H1 (cell line): ENCODE results near the gene NFXL1. TPM values are rescaled to one million over a fixed set of nuclear protein-coding genes. Genes with fewer than 3 reads are reported as not detected.

ENCODE experiments used
- CTCF ChIA-PET: fragments of 300-600 bp; sonication (Branson Sonifier 250); formaldehyde crosslinking; loops from one replicate; lab custom pipeline; 2021; ENCODE audit not compliant: partially characterized antibody; lab: Charles Lee
- POLR2A ChIA-PET: fragments of 300-600 bp; sonication (Branson Sonifier 250); formaldehyde crosslinking; loops from one replicate; lab custom pipeline; 2021; ENCODE audit warnings: inconsistent platforms; ENCODE audit not compliant: partially characterized antibody; lab: Charles Lee
- DNase-seq, 2 experiments: peaks; one replicate each; pipeline versions ENCODE4 v3.0.0 to v3.0.0-alpha.2; 2010 to 2022; ENCODE audit warnings: low spot score in 2 of 2, low read depth in 1 of 2, mixed read lengths in 1 of 2
- FAIRE-seq: peaks from 2 replicates; lab custom pipeline; 2011; peaks lifted over from hg19 to GRCh38; lab: Jason Lieb, UNC
- H2AFZ ChIP-seq: 2 replicates; pipeline ENCODE4 v1.8.1; 2012; ENCODE audit warnings: low read length, inconsistent platforms
- H2AK5ac ChIP-seq: 2 replicates; pipeline ENCODE4 v1.6.1; 2013; ENCODE audit warnings: low read depth, low read length
- H2BK120ac ChIP-seq: replicated peaks from 2 replicates; pipeline ENCODE3; 2013; ENCODE audit warnings: low read depth, low read length, inconsistent platforms
- H2BK12ac ChIP-seq: 2 replicates; pipeline ENCODE4 v1.6.1; 2013; ENCODE audit warnings: low read depth, low read length
- H2BK15ac ChIP-seq: 2 replicates; pipeline ENCODE4 v1.6.1; 2013; ENCODE audit warnings: low read length
- H2BK20ac ChIP-seq: 2 replicates; pipeline ENCODE4 v1.6.1; 2013; ENCODE audit warnings: low read length
- H2BK5ac ChIP-seq: 2 replicates; pipeline ENCODE4 v1.6.1; 2013; ENCODE audit warnings: low read depth, low read length
- H3K14ac ChIP-seq: 2 replicates; pipeline ENCODE4 v1.6.1; 2013; ENCODE audit warnings: inconsistent platforms; ENCODE audit not compliant: insufficient read length
- H3K18ac ChIP-seq: 2 replicates; pipeline ENCODE4 v1.6.1; 2013; ENCODE audit warnings: low read length; ENCODE audit errors: extremely low read depth
- H3K23ac ChIP-seq: 2 replicates; pipeline ENCODE4 v1.6.1; 2013; ENCODE audit warnings: inconsistent platforms; ENCODE audit not compliant: insufficient read length
- H3K23me2 ChIP-seq: 2 replicates; pipeline ENCODE4 v1.6.1; 2013; ENCODE audit warnings: low read depth, low read length
- H3K27ac ChIP-seq: 2 replicates; pipeline ENCODE4 v1.6.1; 2011; ENCODE audit warnings: low read depth, low read length, inconsistent platforms
- H3K27me3 ChIP-seq, 4 experiments: replicated peaks in 1 of 4; 1 replicate in 1 of 4; 2 replicates in 3 of 4; pipeline versions ENCODE4 v1.6.1 to v1.8.1; 2011 to 2013; ENCODE audit warnings: low read length in 3 of 4, mild to moderate bottlenecking in 3 of 4, inconsistent platforms in 2 of 4, mixed read lengths in 2 of 4, moderate library complexity in 1 of 4; ENCODE audit not compliant: control insufficient read depth in 3 of 4, insufficient read depth in 3 of 4; ENCODE audit errors: extremely low read depth in 1 of 4
- H3K36me3 ChIP-seq, 4 experiments: 2 replicates each; pipeline versions ENCODE4 v1.6.1 to v1.8.1; 2011 to 2013; ENCODE audit warnings: mild to moderate bottlenecking in 4 of 4, low read length in 3 of 4, moderate library complexity in 2 of 4, control low read depth in 1 of 4, inconsistent platforms in 1 of 4; ENCODE audit not compliant: insufficient read depth in 4 of 4, control insufficient read depth in 2 of 4
- H3K4ac ChIP-seq: replicated peaks from 2 replicates; pipeline ENCODE3; 2013; ENCODE audit warnings: low read length, low read depth, mixed read lengths, inconsistent platforms; ENCODE audit not compliant: insufficient read length
- H3K4me1 ChIP-seq, 4 experiments: replicated peaks in 1 of 4; 1 replicate in 1 of 4; 2 replicates in 3 of 4; pipeline versions ENCODE4 v1.6.1 to v1.8.1; 2011 to 2013; ENCODE audit warnings: low read length in 3 of 4, inconsistent platforms in 2 of 4, mixed read lengths in 1 of 4; ENCODE audit not compliant: insufficient read depth in 4 of 4, control insufficient read depth in 3 of 4
- H3K4me2 ChIP-seq, 2 experiments: 2 replicates each; pipeline versions ENCODE4 v1.6.1 to v1.8.1; 2011 to 2013; ENCODE audit warnings: low read depth in 2 of 2, low read length in 2 of 2, control low read depth in 1 of 2, inconsistent platforms in 1 of 2, mild to moderate bottlenecking in 1 of 2; ENCODE audit not compliant: insufficient read depth in 1 of 2
- H3K4me3 ChIP-seq, 4 experiments: fragments of 200-600, 300-600 bp in 1 of 4; sonication (generic), shearing (Covaris generic), sonication (Bioruptor Twin) in 1 of 4; 2 replicates each; pipeline versions ENCODE4 v1.5.1 to v1.8.1; 2011 to 2016; ENCODE audit warnings: low read length in 4 of 4, low read depth in 3 of 4, control low read depth in 2 of 4, inconsistent platforms in 2 of 4, mild to moderate bottlenecking in 2 of 4, mixed read lengths in 1 of 4, moderate library complexity in 1 of 4; ENCODE audit not compliant: insufficient read depth in 2 of 4; ENCODE audit errors: extremely low read depth in 1 of 4
- H3K56ac ChIP-seq: replicated peaks from 2 replicates; pipeline ENCODE3; 2013; ENCODE audit warnings: low read depth, mild to moderate bottlenecking, mixed read lengths, low read length, inconsistent platforms; ENCODE audit not compliant: insufficient read length
- H3K79me1 ChIP-seq: 2 replicates; pipeline ENCODE4 v1.6.1; 2013; ENCODE audit warnings: low read depth, low read length, control low read depth
- H3K79me2 ChIP-seq, 2 experiments: 2 replicates each; pipeline versions ENCODE4 v1.6.1 to v1.8.1; 2012 to 2013; ENCODE audit warnings: low read length in 2 of 2, mild to moderate bottlenecking in 2 of 2, inconsistent platforms in 1 of 2; ENCODE audit not compliant: insufficient read depth in 2 of 2, control insufficient read depth in 1 of 2
- H3K9ac ChIP-seq, 4 experiments: replicated peaks in 1 of 4; 1 replicate in 1 of 4; 2 replicates in 3 of 4; pipeline versions ENCODE4 v1.6.1 to v1.8.1; 2011 to 2013; ENCODE audit warnings: low read depth in 3 of 4, low read length in 3 of 4, control low read depth in 2 of 4, mild to moderate bottlenecking in 2 of 4, moderate library complexity in 2 of 4, inconsistent platforms in 1 of 4; ENCODE audit errors: extremely low read depth in 1 of 4
- H3K9me3 ChIP-seq, 2 experiments: 2 replicates each; pipeline versions ENCODE4 v1.6.1 to v1.8.1; 2012 to 2013; ENCODE audit warnings: mild to moderate bottlenecking in 2 of 2, moderate library complexity in 2 of 2, control low read depth in 1 of 2, inconsistent platforms in 1 of 2, low read depth in 1 of 2, low read length in 1 of 2, mixed read lengths in 1 of 2; ENCODE audit not compliant: insufficient read depth in 2 of 2
- H4K20me1 ChIP-seq, 2 experiments: replicated peaks in 1 of 2; 2 replicates each; pipeline versions ENCODE3 to v1.8.1; 2011 to 2013; ENCODE audit warnings: inconsistent platforms in 2 of 2, low read length in 2 of 2, mild to moderate bottlenecking in 1 of 2; ENCODE audit not compliant: insufficient read depth in 2 of 2, control insufficient read depth in 1 of 2
- H4K5ac ChIP-seq: 2 replicates; pipeline ENCODE4 v1.6.1; 2013; ENCODE audit warnings: low read length, low read depth, mixed read lengths, inconsistent platforms; ENCODE audit not compliant: insufficient read length
- H4K8ac ChIP-seq: 2 replicates; pipeline ENCODE4 v1.8.0; 2013; ENCODE audit warnings: mild to moderate bottlenecking, moderate library complexity, low read length, inconsistent platforms; ENCODE audit not compliant: insufficient read depth; ENCODE audit errors: extremely low read depth
- H4K91ac ChIP-seq: replicated peaks from 2 replicates; pipeline ENCODE3; 2013; ENCODE audit warnings: low read length, mixed read lengths, inconsistent platforms; ENCODE audit not compliant: insufficient read length
- ASH2L ChIP-seq: fragments of 200-600, 300-600 bp; sonication (generic); IDR thresholded peaks from one replicate; pipeline ENCODE4 v1.7.1; 2017; ENCODE audit warnings: low read length
- BACH1 ChIP-seq: IDR thresholded peaks from 2 replicates; pipeline ENCODE4 v1.6.1; 2012; ENCODE audit warnings: low read length, improper control_type of control experiment
- CTBP2 ChIP-seq: IDR thresholded peaks from 2 replicates; pipeline ENCODE4 v1.7.0; 2011; ENCODE audit warnings: borderline replicate concordance, mild to moderate bottlenecking, moderate library complexity, mixed read lengths, low read length; ENCODE audit not compliant: insufficient read depth, insufficient read length
- JUND ChIP-seq: IDR thresholded peaks from 2 replicates; pipeline ENCODE4 v1.6.1; 2011; ENCODE audit warnings: mild to moderate bottlenecking, improper control_type of control experiment, low read length
- MAFK ChIP-seq: IDR thresholded peaks from 2 replicates; pipeline ENCODE4 v1.6.1; 2012; ENCODE audit warnings: low read depth, mild to moderate bottlenecking, improper control_type of control experiment, low read length
- POLR2A ChIP-seq, 2 experiments: IDR thresholded peaks; 1 replicate in 1 of 2; 2 replicates in 1 of 2; pipeline ENCODE4 v1.6.1; 2011; ENCODE audit warnings: low read depth in 2 of 2, low read length in 2 of 2, mild to moderate bottlenecking in 2 of 2; ENCODE audit errors: control extremely low read depth in 1 of 2
- POLR2AphosphoS5 ChIP-seq: IDR thresholded peaks from 2 replicates; pipeline ENCODE4 v1.6.1; 2011; ENCODE audit warnings: low read depth, low read length
- RFX5 ChIP-seq: IDR thresholded peaks from 2 replicates; pipeline ENCODE4 v1.6.1; 2011; ENCODE audit warnings: low read depth, low read length, improper control_type of control experiment, borderline replicate concordance
- SP2 ChIP-seq: IDR thresholded peaks from 2 replicates; pipeline ENCODE4 v1.6.1; 2012; ENCODE audit warnings: mild to moderate bottlenecking, low read length, inconsistent platforms
- TAF7 ChIP-seq: optimal IDR thresholded peaks from 2 replicates; pipeline ENCODE3; 2011; ENCODE audit warnings: low read depth, mild to moderate bottlenecking, inconsistent platforms, low read length, moderate library complexity, borderline replicate concordance
- YY1 ChIP-seq: IDR thresholded peaks from 2 replicates; pipeline ENCODE4 v1.6.1; 2011; ENCODE audit warnings: low read depth, mild to moderate bottlenecking, low read length
- WGBS, 2 experiments: shearing (Covaris generic) in 1 of 2; methylation state at CpG; one replicate each; pipeline versions ENCODE4 v1.1.6 to v1.1.7; 2013 to 2015; ENCODE audit warnings: low lambda C conversion rate in 2 of 2, mixed read lengths in 2 of 2, inconsistent platforms in 1 of 2, low coverage in 1 of 2, missing lambda C conversion rate in 1 of 2; ENCODE audit not compliant: insufficient replicate concordance in 2 of 2, insufficient coverage in 1 of 2, insufficient read length in 1 of 2; ENCODE audit errors: extremely low coverage in 1 of 2, missing lambda C conversion rate in 1 of 2; 5-methylcytosine and 5-hydroxymethylcytosine counted together
- polyA plus RNA-seq, 7 experiments: library from polyadenylated mRNA; depleted of rRNA in 3 of 7; stranded (reverse) in 5 of 7; unstranded in 2 of 7; fragments of >200 nt in 5 of 7; fragments of 200-250 nt in 2 of 7; gene quantifications; 1 replicate in 5 of 7; 2 replicates in 1 of 7; 4 replicates in 1 of 7; pipeline versions ENCODE4 v1.2.1 to v1.2.3, GENCODE V29; 2011 to 2013; ENCODE audit warnings: missing spikeins in 2 of 7, mixed read lengths in 2 of 7
- total RNA-seq: library from RNA; stranded (reverse); fragmentation: NEBNext Ultra II Directional; extraction: Animal tissue kit (Norgen Biotek cat#: 25700); gene quantifications from 2 replicates; pipeline ENCODE4 v1.2.1, GENCODE V29; 2021
- TF ChIP-seq, protein P1 (sequence below): IDR thresholded peaks from 2 replicates; pipeline ENCODE4 v1.6.1; 2011; ENCODE audit warnings: low read length, improper control_type of control experiment

Gene NFXL1
- total and polyA plus RNA-seq, 2 of the 8 experiments (the other 6 are each of a cell fraction or from before 2014, with no cell fraction given): 10.0 to 29.5 TPM

- Histone ChIP-seq H3K56ac (no peak overlapping the region), H3K27ac (no peak overlapping the region), H2AK5ac (no peak overlapping the region), H3K4me2 (no peak overlapping the region), H2AFZ (no peak overlapping the region), H3K9me3 (no peaks in the 10 kb centered on the region), H3K4me1 (no peaks in the 10 kb centered on the region), H3K27me3 (no peaks in the 10 kb centered on the region), H2BK5ac (no peak overlapping the region), H2BK120ac (no peak overlapping the region), H3K18ac (no peak overlapping the region), H4K8ac (no peak overlapping the region), H2BK20ac (no peak overlapping the region), H2BK15ac (no peak overlapping the region), H3K79me2 (no peaks in the 10 kb centered on the region; a peak in 1 of 4 replicates), H3K4me3 (no peak overlapping the region), H3K14ac (no peak overlapping the region), H4K20me1 (no peaks in the 10 kb centered on the region), H3K36me3 (peaks cover 0 to 50% (median 7%) of the 10 kb centered on the region in 4 experiments; a peak in 7 of 8 replicates), H4K5ac (no peak overlapping the region), H3K9ac (no peak overlapping the region), H3K23me2 (no peaks in the 10 kb centered on the region), H3K4ac (no peak overlapping the region), H4K91ac (no peak overlapping the region), H3K23ac (no peak overlapping the region), H3K79me1 (no peaks in the 10 kb centered on the region), H2BK12ac (no peak overlapping the region)
- ChIA-PET POLR2A (no interaction called here), CTCF (interaction anchor here (0.8 to 1.6 kb wide), 4 partner anchors 11 to 146 kb away, joined by 3 to 8 read pairs (median 5); no protein-coding TSS in a partner anchor)
- 92% methylated on average over 1 of the region's 1 CpG; no CpG with 5 or more reads in 1 of the 2 experiments for WGBS, 2 experiments
- FAIRE-seq (no peak), DNase-seq (no peak)
- TF ChIP-seq JUND (no peak), TAF7 (no peak), POLR2A (IDR thresholded peaks at IDR 0.05; ENCODE audit: control extremely low read depth in 1 of 2, low read depth in 2 of 2, low read length in 2 of 2) (no peak), ASH2L (no peak), YY1 (no peak), CTBP2 (no peak), SP2 (no peak), BACH1 (no peak), RFX5 (no peak), POLR2AphosphoS5 (no peak), MAFK (no peak)
- TF ChIP-seq, protein P1, sequence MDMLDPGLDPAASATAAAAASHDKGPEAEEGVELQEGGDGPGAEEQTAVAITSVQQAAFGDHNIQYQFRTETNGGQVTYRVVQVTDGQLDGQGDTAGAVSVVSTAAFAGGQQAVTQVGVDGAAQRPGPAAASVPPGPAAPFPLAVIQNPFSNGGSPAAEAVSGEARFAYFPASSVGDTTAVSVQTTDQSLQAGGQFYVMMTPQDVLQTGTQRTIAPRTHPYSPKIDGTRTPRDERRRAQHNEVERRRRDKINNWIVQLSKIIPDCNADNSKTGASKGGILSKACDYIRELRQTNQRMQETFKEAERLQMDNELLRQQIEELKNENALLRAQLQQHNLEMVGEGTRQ: no peak
Measured at GRCh38 chr4:47852136-47852535, 62.2 kb downstream of the NFXL1 start.
